Dedifferentiated amniotic fluid mesenchymal stem cell (primary cell): ENCODE data around the gene TRAPPC11.

ENCODE experiments used
- DNase-seq: peaks from one replicate; pipeline ENCODE4 v3.0.0-alpha.2; 2016; ENCODE audit errors: extremely low spot score

TRAPPC11 gene

DNA sequence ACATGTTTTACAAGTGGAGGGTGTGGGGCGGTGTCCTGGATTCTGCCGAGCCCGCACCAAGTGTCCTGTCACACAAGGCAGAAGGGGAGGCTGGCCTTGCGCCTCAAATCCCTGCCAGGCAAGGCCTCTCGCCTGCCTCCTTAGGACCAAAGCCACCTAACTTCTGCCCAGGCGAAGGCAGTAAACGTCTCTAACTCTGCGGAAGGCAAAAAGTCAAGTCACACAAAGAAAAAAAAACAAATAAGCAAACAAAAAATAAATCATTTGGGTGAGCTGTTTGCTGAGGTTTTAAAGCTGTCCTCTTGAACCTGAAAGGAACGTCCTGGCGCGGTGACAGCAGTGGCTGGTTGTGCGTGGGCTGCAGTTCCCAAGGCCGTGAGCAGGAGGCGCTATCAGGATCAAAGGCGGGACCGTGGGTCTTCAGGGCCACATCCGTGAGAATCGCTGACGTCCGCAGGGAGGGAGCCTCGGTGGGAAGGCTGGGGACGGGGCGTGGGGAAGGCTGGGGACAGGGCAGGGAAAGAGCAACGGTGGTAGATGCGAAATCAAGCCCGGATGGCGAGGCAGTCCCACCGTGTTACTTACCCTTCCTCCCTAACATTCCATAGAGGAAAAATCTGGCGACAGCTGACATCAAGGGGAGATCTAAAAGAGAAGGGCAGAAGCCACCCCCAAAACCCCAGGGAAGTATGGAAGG is 99.1 kb downstream of the TRAPPC11 start:
- DNase-seq, result no peak

- no peak for DNase-seq
Observed at GRCh38 chr4:183758758-183759447, 99.8 kb downstream of the TRAPPC11 start.

DNA sequence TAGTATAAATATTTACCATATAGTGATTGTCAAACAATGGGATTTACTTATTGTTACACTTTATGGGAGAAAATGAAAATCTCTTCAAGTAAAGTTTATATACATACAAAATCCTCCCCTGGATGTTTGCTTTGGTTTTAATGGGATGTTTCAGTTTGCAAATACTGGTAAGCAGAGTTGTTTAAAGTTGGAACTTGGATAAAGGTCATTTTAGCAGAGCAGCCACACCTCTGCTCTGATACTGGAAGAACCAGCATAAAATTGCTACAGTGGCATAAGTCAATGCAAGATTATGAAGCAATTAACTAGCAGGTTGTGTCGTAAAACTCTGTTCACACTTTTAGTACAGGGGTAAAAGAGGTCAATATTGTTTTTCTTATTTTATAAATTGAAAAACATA is 101.2 kb downstream of the TRAPPC11 start:
- DNase-seq, result no peak
